Measurements from ENCODE around the gene ACOXL.
A peak's percentile ranks its signal among the peaks of the same experiment; 100 is the strongest.

Gene ACOXL

GRCh38 chr2:110794390-110794789, 62.0 kb downstream of the ACOXL start:
- no peak for DNase-seq (ENCODE audit: low read depth)

- DNase-seq (ENCODE audit: low read depth): no peak
These were observed 62.6 kb downstream of the ACOXL start for GRCh38 chr2:110794951-110795350.

DNA sequence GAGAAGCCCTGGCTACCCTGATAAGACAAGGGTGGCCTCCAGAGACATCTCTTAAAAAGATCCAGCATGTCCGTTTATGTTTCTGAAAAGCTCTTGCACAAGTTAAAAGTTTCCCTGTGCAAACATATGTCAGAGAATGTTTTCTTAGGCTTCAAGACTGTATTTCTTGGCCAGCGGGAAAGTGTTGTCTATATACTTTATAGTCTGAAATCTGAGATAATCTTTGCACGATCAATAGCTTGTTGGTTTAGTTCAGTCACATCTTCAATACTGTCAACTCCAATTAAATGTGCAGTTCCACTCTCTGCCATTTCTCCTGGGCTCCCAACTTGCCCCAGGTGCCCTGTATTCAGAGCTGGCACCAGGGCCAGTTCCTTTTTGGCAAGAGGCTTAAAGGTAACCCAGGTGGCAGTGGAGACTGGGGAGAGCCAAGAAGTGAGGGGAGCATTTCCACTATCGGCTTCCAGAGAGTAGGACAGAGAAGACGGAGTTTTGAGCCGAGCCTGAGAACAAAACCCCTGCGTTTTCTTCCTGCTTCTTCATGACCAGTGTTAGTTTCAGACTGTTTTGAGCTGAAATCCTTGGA, 64.4 kb downstream of the ACOXL start:
- no peak for DNase-seq (ENCODE audit: low read depth)

DNA sequence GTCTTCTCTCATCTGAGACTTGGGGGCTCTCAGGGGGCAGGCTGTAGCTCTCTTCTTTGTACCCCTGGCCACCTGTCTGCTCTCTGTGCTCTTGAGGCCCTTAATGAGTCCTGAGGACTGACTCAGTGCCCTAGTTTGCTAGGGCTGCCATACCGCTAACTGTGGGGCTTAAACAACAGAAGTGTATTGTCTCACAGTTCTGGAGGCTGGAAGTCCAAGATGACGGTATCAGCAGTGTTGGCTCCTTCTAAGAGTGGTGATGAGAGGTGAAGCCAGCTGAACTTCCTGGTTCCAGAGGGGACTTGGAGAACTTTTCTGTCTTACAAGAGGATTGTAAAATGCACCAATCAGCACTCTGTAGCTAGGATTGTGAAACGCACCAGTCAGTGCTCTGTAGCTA, 67.0 kb downstream of the ACOXL start:
- DNase-seq (ENCODE audit: low read depth): no peak

DNA sequence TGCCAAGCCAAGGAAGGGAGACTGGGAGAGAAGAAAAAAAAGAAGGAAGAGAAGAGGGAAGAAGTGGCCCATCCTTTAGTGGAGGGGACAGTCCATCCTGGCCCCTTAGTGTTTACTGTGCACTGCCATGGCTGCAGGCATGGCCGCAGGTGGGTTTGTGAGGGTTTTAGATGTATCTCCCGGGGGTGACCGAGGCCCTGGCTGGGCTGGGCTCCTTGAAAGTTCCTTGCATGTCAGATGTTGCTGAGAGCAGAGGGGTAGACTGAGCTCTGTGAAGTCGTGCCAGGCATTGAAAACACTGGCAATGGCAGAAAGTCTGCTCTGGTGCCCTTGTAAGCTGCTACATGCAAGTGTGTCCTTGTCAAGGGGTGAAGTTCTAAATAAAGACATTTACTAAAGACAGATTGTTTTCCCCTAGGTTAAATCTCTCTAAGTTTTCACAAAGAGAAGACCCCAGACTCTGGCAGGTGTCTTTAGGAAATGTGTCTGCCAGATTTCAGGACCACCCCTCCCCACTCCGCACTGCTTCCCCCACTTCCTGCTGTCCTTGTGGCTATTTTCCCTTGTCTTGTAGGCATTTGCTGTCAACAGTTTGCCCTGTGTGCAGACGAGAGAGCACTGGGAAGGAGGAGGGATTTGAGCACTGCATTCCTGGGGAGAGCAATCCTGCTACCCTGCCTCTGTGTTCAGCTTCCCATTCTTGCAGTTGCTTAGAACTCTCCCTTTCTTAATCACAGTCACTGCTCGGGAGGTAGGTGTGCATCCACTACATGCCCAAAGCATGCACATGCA, 68.4 kb downstream of the ACOXL start:
- no peak for DNase-seq (ENCODE audit: low read depth)

DNA sequence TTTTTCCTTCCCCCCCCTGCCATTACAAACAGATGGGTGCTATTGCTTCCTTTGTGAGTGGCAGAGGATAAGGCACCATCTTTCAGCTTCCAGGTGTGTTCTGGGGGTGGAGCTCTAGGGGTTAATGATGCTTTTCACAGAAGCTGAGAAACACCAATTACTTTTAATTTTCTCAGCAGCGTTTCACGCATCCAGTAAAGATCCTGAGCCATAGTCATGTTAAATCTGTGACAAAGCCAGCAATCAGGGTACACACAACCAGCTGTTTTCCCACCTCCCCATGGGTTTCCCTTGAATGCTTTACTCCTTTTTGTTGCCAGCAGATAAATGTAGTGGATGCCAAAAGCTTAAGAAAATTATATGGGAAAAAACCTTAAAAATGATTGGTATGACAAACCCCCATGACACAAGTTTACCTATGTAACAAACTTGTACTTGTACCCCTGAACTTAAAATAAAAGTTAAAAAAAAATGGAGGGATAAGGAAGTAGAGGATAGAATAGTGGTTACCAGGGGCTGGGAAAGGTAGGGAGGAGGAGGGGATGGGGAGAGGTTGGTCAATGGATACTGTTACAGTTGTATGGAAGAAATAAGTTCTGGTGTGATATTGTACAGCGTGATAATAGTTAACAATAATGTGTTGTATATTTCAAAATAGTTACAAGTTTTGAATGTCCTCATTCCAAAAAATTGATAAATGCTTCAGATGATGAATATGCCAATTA, 70.0 kb downstream of the ACOXL start:
- DNase-seq (ENCODE audit: low read depth): no peak

DNA sequence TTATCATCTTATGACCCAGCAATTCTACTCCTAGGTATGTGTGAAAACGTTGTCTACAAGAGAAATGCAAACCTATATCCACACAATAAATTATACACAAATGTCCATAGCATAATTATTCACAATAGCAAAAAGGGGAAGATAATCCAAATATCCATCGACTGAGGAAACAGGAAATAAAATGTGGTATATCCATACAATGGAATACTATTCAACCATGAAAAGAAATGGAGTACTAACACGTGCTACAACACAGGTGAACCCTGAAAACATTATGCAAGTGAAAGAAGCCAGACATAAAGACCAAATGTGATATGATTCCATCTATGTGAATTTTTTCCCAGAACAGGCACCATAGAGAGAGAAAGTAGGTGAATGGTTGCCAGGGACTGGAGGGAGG, 72.1 kb downstream of the ACOXL start:
- DNase-seq (ENCODE audit: low read depth): no peak

DNA sequence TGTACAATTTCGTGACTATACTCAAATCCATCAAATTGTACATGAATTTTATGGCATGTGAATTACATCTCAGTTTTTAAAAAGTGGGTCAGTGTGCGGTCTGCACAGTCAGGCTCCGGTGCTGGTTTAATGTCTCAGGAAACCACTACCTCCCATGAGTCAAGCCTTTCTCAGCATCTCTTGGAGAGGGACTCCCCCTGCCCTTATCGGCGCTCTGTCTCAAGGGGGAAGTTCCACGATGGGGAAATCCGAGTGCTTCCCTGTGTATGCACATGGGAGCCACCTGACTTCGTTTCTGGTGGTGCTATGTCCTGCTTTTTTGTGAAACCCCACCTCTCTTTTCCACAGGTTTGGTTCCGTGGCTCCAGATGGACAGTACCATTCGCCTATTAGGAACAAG, 72.5 kb downstream of the ACOXL start:
- peak; percentile 24 for DNase-seq (ENCODE audit: low read depth)

- DNase-seq (ENCODE audit: low read depth): no peak
These were observed 73.6 kb downstream of the ACOXL start for GRCh38 chr2:110805894-110806452.

DNA sequence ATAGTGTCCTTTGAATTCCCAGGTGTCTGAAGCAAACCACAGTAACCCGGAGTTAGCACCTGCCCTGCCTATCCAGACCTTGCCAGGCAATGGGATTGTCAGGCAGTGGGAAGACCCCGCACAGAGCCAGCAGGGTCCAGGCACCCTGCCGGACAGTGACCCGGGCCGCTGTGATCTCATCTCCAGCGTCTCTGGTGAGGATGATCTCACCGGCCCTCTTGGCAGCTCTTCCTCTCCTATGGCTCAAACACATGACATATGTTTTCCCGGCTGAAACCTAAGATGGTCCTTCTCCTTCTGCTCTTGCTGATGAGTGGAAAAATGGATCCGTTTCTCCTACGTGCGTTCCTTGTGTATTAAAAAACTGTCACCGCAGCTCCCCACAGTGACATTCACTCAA, 75.1 kb downstream of the ACOXL start:
- DNase-seq (ENCODE audit: low read depth): no peak

DNA sequence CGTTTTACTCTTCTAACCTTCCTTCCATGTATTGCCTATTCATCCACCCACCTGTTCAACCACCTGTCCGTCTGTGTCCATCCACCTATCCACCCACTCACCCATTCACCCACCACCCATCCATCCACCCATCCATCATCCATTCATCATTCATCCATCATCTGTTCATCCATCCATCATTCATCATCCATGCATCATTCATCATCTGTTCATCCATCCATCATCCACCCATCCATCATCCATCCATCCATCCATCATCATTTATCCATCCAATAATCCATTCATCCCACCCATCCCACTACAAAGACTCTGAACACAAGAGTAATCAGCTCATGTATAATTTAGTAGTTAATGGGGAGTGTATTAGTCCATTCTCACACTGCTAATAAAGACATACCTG, 78.0 kb downstream of the ACOXL start:
- DNase-seq (ENCODE audit: low read depth): no peak

DNA sequence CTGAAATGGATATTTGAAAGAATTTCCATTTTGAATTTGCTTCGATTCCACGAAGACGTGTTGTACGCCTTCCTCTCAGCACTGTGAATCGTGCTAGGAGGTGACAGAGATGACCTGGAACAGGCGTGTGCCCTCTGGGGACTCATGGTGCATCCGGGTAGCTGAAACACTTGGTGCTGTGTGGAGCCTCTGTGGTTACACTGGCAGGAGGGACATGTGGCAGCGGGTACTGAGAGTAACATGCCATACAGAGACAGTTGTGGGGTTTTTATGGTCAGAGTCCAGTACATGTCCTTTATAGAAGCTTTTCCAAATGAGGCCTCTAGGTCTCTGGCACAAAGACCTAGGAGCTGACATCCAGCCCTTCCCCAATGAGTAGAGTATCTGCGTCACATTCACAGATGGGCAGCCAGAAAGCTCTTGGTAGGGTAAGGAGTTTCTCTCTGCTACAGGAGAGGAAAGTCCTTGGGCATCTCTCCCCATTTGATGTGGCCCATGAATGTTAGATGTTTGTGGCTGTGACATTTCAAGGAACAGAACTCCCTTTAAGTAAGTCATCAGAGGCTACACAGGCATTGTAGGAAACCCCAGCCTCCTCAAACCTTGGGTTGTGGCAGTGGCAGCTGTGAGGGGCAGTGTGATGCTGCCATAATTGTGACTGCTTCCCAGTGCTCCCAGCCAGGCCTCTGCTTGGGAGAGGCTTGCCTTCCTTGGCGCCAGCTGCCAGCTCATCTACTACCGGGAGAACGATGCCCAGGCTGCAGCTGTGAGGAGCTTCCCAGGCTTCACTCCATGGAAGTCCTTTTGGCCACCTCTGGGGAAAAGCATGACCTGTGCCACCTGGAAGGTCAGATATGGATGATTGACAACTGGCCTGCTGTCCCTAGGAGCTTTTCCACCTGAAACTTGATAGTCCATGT, 80.6 kb downstream of the ACOXL start:
- no peak for DNase-seq (ENCODE audit: low read depth)

- no peak for DNase-seq (ENCODE audit: low read depth)
These were observed 81.5 kb downstream of the ACOXL start for GRCh38 chr2:110813896-110814295.

DNA sequence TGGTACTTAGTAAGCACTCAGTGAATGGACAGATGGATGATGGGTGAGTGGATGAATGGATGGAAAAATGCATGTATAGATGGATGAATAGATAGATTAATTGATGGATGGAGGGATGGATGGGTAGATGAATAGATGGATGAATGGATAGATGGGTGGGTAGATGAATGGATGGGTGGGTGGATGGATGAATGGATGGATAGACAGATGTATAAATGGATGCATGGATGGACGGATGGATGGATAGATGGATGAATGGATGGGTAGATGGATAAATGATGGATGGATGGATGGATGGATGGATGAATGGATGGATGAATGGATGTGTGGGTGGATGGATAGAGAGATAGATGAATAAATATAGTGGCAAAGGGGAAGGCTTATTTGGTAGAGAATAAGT, 83.6 kb downstream of the ACOXL start:
- no peak for DNase-seq (ENCODE audit: low read depth)

- DNase-seq (ENCODE audit: low read depth): no peak
These were observed 84.3 kb downstream of the ACOXL start for GRCh38 chr2:110816404-110817365.

- no peak for DNase-seq (ENCODE audit: low read depth)
These were observed 86.6 kb downstream of the ACOXL start for GRCh38 chr2:110818767-110819481.

GRCh38 chr2:110819711-110820110, 87.3 kb downstream of the ACOXL start:
- DNase-seq (ENCODE audit: low read depth): no peak

DNA sequence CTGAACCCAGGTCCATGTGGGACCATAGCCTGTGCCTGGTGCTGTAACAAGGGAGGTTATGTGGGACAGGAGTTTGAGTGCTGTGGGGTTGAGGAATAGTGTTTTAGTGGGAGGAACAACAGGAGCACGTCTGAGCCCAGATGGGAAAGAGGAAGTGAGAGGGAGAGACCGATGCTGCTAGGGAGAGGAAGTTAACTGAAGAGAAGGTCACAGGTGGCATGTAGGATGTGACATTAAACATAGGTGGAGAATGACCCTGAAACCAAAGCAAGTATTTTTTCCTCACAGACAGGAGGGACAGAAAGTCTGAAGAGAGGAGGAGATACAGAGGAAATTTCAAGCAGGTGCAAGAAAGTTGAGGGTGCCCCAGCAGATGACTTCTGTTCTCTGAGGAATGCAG, 87.8 kb downstream of the ACOXL start:
- DNase-seq (ENCODE audit: low read depth): no peak

DNA sequence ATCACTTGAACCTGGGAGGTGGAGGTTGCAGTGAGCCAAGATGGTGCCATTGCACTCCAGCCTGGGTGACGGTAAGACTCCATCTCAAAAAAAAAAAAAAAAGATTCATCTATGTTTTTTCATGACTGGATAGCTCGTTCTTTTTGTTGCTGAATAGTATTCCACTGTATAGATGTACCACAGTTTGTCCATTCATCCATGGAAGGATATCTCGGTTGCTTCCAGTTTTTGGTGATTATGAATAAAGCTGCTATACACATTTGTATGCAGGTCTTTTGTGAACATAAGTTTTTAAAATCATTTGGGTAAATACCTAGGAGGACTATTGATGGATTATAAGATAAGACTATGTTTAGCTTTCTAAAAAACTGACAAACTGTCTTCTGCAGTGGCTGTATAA, 90.8 kb downstream of the ACOXL start:
- DNase-seq (ENCODE audit: low read depth): no peak

DNA sequence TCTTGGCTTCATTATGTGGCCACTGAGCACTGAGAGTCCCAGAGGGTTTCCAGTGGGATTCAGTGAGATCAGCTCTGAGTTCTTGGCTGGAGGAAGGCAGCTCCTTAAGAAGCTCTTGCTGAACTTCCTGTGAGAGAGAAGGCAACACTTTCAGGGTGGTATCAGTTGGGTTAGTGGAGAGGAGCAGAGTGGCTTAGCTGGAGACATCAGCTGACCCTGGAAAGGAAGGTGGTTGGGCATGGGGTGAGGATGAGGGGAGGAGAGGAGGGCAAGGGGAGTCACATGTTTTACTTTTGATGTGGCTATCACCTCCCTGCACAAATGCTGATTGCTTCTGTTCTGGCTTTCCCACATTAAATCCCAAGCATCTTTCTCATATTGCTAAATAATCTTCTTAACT, 95.1 kb downstream of the ACOXL start:
- no peak for DNase-seq (ENCODE audit: low read depth)

Measured in stimulated activated CD8-positive, alpha-beta memory T cell treated with anti-CD3 and anti-CD28 coated beads, Interleukin-12 subunit alpha, Interleukin-12 subunit beta, amount 100 ng/mL, for 4 hours (primary cell).